Measurements from ENCODE around the gene PRIM2.
"Not testable (repeated sequence)": the region's sequence is repeated elsewhere in the genome, so short reads cannot be mapped to it uniquely, and the experiment has no call there.

The PRIM2 gene

GRCh38 chr6:57362340-57362739, 44.9 kb downstream of the PRIM2 start:
- DNase-seq (ENCODE audit: low spot score) = not testable (repeated sequence)

- DNase-seq (ENCODE audit: low spot score) = not testable (repeated sequence)
Measured at GRCh38 chr6:57365076-57365583, 47.7 kb downstream of the PRIM2 start.

GRCh38 chr6:57368965-57369731, 51.7 kb downstream of the PRIM2 start:
- not testable (repeated sequence) for DNase-seq (ENCODE audit: low spot score)

- DNase-seq (ENCODE audit: low spot score) = not testable (repeated sequence)
Measured at GRCh38 chr6:57371779-57372178, 54.3 kb downstream of the PRIM2 start.

- not testable (repeated sequence) for DNase-seq (ENCODE audit: low spot score)
Measured at GRCh38 chr6:57374764-57375163, 57.3 kb downstream of the PRIM2 start.

- DNase-seq (ENCODE audit: low spot score) = not testable (repeated sequence)
Measured at GRCh38 chr6:57376083-57376482, 58.7 kb downstream of the PRIM2 start.

- not testable (repeated sequence) for DNase-seq (ENCODE audit: low spot score)
Measured at GRCh38 chr6:57389038-57389592, 71.7 kb downstream of the PRIM2 start.

- not testable (repeated sequence) for DNase-seq (ENCODE audit: low spot score)
Measured at GRCh38 chr6:57390818-57391217, 73.4 kb downstream of the PRIM2 start.

- not testable (repeated sequence) for DNase-seq (ENCODE audit: low spot score)
Measured at GRCh38 chr6:57392047-57392446, 74.6 kb downstream of the PRIM2 start.

GRCh38 chr6:57419341-57419740, 101.9 kb downstream of the PRIM2 start:
- not testable (repeated sequence) for DNase-seq (ENCODE audit: low spot score)

- DNase-seq (ENCODE audit: low spot score) = no peak
Measured at GRCh38 chr6:57421503-57421902, 104.1 kb downstream of the PRIM2 start.

GRCh38 chr6:57423468-57423867, 106.0 kb downstream of the PRIM2 start:
- no peak for DNase-seq (ENCODE audit: low spot score)

GRCh38 chr6:57431742-57432141, 114.3 kb downstream of the PRIM2 start:
- not testable (repeated sequence) for DNase-seq (ENCODE audit: low spot score)

GRCh38 chr6:57432157-57432556, 114.7 kb downstream of the PRIM2 start:
- DNase-seq (ENCODE audit: low spot score) = no peak

- DNase-seq (ENCODE audit: low spot score) = no peak
Measured at GRCh38 chr6:57432919-57433684, 115.7 kb downstream of the PRIM2 start.

- not testable (repeated sequence) for DNase-seq (ENCODE audit: low spot score)
Measured at GRCh38 chr6:57433790-57434189, 116.4 kb downstream of the PRIM2 start.

GRCh38 chr6:57434944-57435343, 117.5 kb downstream of the PRIM2 start:
- DNase-seq (ENCODE audit: low spot score) = no peak

GRCh38 chr6:57435475-57436160, 118.2 kb downstream of the PRIM2 start:
- no peak for DNase-seq (ENCODE audit: low spot score)

GRCh38 chr6:57440735-57441134, 123.3 kb downstream of the PRIM2 start:
- not testable (repeated sequence) for DNase-seq (ENCODE audit: low spot score)

GRCh38 chr6:57442133-57442532, 124.7 kb downstream of the PRIM2 start:
- not testable (repeated sequence) for DNase-seq (ENCODE audit: low spot score)

GRCh38 chr6:57443181-57443580, 125.8 kb downstream of the PRIM2 start:
- DNase-seq (ENCODE audit: low spot score) = not testable (repeated sequence)
